Activated naive CD4-positive, alpha-beta T cell treated with anti-CD3 and anti-CD28 coated beads, Interleukin-2, amount 50 U/mL, for 16 hours (primary cell): ENCODE measurements around the gene MLLT10.

Source experiments
- DNase-seq: peaks from one replicate; pipeline ENCODE4 v3.0.0-alpha.2; 2020

Gene MLLT10

GRCh38 chr10:21517134-21518031 is 16.6 kb upstream of the MLLT10 start:
- no peak for DNase-seq

DNA sequence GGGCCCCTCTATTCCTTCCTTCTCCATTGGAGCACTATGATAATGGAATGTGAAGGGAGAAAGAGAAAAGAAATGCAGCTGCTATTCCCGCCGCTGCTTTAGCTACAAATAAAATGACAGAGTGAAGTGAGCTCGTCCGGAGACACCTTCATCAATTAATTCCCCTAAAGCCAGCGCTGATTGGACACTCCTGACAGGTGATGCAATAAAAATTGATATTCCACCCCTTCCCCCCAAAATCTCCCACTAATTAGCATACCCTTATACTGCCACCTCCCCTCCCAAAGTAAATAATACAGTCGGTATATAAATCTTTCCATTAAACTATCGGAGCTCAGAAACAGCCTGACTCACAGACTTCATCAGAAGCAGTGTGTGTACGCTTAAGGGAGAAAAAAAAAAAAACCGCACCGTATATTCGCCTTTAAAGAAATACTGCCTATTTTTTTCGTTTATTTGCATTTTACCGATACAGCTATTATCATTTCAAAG is 15.8 kb upstream of the MLLT10 start:
- DNase-seq = no peak

- no peak for DNase-seq
Observed at GRCh38 chr10:21518641-21519396, 15.2 kb upstream of the MLLT10 start.

GRCh38 chr10:21519397-21519933 is 14.6 kb upstream of the MLLT10 start:
- DNase-seq = no peak

GRCh38 chr10:21519941-21520436 is 14.0 kb upstream of the MLLT10 start:
- DNase-seq = no peak

DNA sequence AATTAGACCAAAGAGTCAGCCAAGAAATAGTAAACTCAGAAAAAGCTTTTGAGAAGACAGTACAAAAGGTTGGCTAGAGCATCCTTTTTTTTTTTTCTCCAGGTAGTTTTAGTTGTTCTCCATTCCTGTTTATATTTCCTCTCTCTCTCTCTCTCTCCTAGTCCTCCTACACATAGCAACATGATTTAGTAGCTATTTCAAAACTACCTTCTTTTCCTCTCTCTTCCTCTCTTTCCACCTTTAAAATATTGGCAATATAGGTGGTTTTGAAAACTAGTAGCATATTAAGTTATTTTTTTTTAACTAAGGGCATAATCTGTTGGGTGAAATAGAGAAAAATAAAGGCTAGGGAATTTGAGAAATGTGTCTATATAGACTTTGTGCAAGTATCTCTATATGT is 13.5 kb upstream of the MLLT10 start:
- no peak for DNase-seq

GRCh38 chr10:21520949-21521348 is 13.1 kb upstream of the MLLT10 start:
- no peak for DNase-seq

DNA sequence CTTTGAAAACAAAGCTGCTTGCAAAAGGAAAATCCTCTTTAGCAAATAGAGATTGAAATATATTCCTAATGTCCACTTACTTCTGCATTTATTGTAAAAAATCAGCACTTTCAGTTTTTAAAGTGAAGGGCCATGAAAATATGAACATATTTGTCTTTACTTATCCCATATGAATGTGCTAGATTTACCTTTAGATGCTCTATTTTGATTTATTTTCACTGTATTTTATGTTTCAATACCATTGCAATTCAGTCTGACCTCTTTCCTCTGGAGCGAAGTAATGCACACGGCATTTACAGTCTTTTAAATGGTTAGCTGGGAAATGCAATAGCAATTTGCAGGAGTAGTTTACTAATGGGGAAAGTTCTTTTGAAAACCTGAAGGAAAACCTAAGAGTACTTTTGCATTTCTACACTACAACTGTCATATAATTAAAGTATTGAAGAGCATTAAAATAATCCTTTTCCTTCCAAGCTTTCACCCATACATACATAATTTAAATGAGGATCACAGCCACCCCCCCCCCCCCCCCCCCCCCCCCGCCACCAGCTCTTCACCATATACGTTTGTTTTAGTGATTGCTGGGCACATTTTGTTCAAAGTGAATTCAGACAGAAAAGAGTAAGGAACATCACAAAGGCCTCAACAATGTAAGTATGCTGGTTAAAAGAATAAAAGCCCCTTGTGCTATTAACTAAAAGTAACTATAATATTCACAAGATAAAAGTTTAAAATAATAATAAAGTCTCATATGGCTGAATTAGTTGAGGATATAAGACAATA is 12.1 kb upstream of the MLLT10 start:
- no peak for DNase-seq

DNA sequence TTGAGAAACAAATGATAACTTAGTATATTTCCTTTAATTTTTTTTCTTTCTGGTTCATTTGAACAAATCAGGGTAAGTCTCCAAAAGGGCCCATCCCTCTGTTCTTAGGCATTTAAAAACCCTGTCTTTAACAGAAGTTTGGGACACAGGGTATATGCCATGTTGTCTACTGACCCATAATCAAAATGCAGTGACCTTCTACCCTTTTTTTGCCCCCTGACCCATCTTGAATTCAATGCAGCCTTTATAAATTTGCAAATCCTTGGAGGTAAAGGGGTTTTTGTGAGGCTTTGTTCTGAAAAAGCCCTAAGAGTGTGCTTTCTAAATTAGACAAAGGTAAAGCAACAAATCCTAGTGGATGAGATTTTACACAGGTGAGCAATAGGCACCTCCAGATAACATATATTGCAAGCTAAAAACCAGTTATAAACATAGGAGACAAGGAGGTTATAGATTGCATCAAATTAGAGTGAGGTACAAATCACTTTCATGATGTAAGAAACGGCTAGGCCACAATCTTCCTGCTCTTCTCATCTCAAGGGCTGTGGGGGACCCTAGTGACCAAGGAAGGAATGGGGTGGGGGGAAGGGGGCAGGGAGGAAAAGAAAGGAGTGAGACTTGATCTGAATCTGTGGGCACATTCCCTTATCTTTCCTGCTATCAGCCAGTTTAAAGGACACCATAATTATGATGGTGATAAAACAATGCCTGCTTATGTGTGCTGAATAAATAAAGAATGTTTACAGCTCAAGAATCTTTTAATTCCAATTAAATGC is 11.2 kb upstream of the MLLT10 start:
- no peak for DNase-seq

GRCh38 chr10:21523557-21524008 is 10.4 kb upstream of the MLLT10 start:
- DNase-seq = no peak

DNA sequence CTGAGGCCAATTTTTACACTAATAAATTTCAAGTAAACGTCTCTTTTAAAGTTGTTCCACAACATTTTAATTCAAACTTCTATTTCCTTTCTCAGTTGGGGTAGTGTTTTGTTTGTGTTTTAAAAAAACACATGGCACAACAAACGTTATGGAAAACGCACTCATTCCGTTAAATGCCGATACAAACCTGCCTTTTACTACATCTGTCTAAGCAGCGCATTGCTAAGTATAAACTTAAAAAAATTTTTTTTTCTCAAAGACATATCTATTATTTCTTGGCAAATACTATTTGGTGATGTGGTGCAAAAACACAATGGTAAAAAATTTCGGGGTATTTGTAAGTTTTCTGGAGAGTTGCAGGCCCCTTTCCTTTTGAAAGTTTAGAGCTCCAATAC is 9.9 kb upstream of the MLLT10 start:
- no peak for DNase-seq

DNA sequence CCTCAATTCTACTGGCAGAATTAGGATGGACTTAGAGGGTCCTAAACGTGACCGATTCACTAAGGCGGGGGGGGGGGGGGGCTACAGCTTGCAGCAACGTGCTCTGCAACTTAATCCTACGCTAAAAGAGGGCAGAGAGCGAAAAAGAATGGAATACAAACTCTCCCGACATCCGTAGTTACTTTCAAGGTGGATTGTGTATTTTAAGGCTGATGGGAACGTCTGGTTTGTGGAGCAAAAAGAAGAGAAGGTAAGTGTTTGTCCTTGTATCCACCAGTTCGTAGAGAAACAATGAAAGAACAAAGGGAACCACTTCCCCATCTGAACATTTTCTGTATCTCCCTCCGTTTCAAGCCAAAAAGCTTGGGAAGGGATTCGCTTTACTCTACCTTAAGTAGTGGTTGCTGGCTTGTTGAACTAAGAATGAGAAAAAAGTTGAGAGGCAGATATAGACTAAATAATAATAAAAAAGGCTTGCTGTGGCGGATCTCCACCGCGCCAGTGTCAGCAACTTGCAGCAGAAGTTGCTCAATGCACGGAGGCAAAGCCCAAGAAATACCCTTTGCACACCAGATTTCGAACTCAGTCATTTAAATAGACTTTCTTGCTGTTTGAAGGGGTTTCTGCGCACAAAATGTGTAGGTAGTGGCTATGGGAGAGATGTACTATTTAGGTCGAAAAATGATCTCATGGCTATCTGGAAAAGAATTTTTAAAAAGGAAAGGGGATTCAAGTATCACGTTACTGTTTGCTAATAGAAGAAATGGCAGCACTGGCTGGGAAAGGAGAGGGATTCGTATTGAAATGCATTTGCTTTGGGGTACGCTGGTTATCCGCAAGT is 9.3 kb upstream of the MLLT10 start:
- no peak for DNase-seq

GRCh38 chr10:21525367-21526187 is 8.5 kb upstream of the MLLT10 start, which contains the start of gene SKIDA1:
SKIDA1 (minus strand) TSS chr10:21525682; CDS start chr10:21517822, 7,860 bp downstream.
- peak; percentile 68 for DNase-seq

GRCh38 chr10:21526188-21526859 is 7.7 kb upstream of the MLLT10 start:
- DNase-seq = peak; percentile 70

DNA sequence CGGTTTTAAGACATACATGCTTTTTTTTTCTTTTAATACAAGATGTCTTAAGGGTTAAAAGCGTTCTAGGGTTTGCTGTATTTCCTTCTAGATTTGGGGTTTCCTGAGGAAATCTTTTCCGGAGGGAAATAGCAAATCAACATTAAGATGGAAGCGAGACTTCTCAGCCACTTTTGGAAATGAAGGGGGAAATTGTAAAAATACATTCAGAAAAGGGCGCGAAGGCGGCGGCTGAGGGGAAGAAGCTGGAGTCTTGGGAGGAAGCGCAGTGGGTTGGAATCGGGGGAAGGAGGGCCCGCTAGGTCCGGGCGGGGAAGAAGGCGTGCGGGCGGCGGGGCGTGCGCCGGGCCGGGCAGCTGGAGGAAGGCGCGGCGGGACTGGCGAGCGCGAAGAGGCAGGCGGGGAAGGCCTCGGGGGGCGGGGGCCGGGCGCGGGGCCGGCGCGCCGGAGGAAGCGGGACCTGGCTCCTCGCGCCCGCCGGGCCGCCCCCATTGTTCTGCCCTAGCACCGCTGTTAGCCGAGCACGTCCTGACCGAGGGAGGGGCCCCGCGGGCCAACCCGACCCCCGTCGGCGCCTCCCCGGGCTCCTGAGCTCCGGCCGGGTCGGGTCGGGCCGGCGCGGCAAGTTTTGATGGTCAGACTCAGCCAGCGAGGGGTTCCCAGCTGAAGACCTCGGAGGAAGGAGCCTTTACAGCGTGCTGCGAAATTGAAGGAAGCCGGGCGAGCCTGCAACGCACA is 7.0 kb upstream of the MLLT10 start:
- peak; percentile 45 for DNase-seq

- DNase-seq = no peak
Observed at GRCh38 chr10:21527598-21528235, 6.3 kb upstream of the MLLT10 start.

DNA sequence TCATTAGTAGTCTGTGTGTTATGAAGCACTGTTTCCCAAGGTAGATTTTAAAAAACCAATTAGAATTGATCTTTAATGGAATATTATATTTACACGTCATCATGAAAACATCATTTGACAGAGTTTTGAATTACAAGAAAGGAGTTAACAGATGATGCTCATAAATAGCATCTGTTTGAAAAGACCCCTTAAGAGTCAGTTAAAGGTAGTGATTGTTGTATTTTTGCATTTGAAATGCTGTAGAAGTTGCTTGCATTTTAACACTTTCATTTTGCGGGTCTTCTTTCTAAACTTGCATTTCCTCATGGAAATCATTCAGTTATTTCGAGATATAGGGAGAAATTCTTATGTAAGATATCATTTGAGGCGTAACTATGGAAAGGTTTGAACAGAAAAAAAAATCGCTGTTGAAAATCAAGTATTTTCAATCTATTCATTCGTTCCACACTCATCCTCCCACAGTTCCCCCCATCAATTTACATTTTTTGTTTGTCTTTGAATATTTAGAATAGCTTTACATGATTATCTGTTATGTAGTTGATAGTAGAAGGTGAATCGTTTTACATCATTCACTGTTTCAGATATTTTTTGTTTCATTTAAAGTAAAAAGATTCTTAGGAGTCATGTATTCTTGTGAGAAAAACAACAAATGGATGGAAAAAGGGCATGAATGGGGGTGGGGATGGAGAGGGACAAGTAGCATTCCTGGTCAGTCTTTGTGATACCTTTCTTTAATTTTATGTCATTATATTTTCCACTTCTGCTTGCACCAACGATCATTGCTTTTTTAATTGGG is 5.6 kb upstream of the MLLT10 start:
- DNase-seq = no peak
